HG02623 (cell line): Measurements from ENCODE around the gene SVOPL.
"Not testable (repeated sequence)": the region's sequence is repeated elsewhere in the genome, so short reads cannot be mapped to it uniquely, and the experiment has no call there.

ENCODE experiments used
- ATAC-seq: cut with Tn5 transposase; IDR thresholded peaks from one replicate; pipeline ENCODE4 v1.9.1; 2021; ENCODE audit warnings: moderate library complexity; ENCODE audit not compliant: unreplicated experiment

Gene SVOPL

DNA sequence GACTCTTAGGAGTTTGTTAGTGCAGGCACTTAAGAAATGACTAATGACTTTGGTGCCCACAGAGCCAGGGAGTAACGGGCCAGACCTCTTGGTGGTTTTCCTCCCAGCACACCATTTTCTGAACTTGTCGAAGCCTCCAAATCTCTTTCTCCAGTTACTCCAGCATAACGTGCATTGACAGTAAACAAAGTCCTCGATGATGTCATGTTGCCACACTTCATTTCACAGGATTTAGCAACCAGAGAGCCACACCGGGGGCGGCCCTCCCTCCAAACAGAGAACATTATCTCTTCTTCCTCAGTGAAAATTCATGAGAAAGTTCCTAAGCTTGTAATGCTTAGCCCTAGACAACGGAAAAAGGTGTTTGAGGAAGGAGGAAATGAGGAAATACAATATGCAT lies 4.0 kb upstream of the SVOPL start:
- ATAC-seq: no peak

DNA sequence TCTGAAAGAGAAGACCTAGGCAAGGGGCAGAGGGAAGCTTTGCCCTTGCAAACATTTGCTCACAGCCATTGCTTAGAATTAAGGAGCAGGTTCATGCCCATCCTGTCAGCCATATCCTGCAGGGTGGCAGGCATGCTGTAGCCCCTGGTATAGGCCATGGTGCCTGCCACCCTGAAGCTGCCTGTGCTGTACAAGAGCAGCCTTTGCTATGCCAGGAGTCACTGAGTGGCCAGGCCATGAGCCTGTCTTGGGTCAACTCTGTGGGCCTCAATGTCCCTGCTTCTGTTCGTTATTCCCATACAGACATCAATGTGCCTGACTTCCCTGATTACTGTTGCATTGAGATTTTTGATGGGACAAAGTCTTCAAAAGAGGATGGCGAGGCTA lies 368 bp upstream of the SVOPL start:
- ATAC-seq: no peak

DNA sequence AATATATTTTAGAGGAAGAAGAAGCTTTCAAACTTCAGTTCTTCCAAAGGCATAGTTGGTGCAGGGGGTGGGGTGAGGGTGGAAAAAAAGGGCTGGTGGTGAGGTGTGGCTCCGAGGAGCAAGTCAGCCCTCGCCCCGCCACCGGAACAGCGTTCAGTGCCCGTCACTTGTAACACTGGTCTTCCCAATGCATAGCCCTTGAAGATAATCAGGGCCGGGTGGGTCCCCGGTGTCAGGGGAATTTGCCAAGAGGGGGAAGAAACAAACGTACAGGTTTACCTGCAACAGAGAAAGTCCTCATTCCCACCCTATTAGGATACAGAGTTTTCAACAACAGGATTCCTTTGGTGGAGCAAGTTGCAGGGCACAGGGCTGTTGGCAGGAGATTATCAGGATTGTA lies 1.5 kb downstream of the SVOPL start:
- no peak for ATAC-seq

DNA sequence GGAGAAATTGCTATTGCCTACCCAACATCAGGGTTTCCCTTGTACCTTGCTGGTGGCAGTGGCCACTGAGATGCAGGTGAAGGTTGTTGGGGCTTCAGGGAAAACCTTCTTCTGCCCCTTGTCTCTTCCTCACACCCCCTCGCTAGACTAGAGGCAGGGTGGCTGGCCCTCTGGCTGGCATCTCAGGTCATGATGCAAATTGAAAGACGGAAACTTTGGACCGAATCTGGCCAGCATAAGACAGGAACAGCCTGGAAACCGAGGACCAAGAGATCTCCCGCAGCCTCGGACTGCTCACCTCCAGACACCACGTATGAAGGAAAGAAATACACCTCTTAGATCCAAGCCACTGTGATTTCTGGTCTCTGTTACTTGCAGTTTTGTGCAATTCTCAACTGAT lies 2.9 kb downstream of the SVOPL start:
- ATAC-seq: no peak

DNA sequence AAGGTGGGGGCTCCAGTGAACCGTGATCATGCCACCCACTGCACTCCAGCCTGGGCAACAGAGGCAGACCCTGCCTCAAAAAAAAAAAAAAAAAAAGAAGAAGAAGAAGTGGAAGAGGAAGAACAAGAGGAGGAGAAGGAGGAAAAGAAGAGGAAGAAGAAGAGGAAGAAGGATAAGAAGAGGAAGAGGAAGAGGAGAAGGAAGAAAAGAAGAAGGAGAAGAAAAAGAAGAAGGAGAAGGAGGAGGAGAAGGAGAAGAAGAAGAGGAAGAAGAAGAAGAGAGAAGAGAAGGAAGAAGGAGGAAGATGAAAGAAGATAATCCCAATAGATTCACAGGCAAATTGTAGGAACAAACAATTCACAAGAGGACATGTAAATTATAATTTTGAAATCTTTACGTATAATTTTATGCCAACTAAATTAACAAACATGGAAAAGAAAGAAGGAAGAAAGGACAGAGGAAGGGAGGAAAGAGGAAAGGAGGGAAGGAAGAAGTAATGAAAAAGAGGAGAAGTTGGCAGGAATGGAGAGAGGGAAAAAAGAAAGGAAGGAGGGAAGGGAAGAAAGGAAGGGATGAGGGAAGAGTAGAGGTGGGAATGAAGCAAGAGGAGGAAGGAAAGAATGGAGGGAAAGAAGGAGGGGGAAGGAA lies 3.5 kb downstream of the SVOPL start:
- no peak for ATAC-seq

DNA sequence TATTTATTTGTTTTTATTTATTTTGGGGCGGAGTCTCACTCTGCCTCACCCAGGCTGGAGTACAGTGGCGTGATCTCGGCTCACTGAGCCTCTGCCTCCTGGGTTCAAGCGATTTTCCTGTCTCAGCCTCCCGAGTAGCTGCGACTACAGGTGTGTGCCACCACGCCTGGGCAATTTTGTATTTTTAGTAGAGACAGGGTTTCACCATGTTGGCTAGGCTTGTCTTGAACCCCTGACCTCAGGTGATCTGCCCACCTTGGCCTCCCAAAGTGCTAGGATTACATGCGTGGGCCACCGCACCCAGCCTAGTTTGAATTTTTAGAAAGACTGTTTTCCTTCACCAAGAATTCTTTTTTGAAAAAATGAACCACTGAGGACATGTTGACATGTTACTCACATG lies 5.4 kb downstream of the SVOPL start:
- ATAC-seq: not testable (repeated sequence)

DNA sequence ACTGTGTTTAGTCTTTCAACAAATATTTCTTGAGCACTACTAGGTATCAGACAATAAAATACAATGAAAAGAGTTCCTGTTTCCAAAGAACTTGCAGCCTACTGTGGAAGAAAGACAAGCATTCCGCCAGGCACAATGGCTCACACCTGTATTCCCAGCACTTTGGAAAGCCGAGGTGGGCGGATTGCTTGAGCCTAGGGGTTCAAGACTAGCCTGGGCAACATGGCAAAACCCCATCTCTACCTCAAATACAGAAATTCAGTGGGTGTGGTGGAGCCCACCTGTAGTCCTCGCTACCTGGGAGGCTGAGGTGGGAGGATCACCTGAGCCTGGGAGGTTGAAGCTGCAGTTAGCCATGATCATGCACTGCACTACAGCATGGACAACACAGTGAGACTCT lies 6.1 kb downstream of the SVOPL start:
- ATAC-seq: no peak

DNA sequence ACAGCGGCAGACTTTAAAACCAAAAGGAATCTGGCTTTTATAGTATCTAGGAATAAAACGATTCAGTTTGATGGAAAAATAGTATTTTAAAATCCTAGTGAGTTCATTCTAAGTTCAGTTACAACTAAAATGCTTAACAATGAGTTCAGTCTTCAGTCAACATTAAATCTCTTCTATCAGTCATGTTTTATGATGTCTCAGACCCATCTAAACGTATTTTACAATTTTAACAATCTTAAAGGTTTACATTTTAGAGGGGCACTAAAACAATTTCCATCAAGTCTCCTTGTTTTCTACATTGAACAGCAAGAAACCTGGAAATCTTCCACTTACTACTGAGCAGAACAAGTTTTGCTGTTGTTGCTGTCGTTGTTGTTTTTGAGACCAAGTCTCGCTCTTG lies 10.0 kb downstream of the SVOPL start:
- ATAC-seq: no peak

DNA sequence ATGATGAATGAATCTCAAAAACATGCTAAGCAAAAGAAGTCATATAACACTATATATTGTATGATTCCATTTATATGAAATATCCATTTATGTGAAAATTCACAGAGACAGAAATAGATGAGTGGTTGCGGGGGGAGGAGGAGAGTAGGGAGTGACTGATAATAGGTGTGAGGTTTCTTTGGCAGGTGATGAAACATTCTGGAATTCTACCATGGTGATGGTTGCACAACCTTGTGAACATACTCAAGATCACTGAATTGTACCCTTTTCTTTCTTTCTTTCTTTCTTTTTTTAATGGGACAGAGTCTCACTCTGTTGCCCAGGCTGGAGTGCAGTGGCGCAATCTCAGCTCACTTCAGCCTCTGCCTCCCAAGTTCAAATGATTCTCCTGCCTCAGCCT lies 10.7 kb downstream of the SVOPL start:
- no peak for ATAC-seq

DNA sequence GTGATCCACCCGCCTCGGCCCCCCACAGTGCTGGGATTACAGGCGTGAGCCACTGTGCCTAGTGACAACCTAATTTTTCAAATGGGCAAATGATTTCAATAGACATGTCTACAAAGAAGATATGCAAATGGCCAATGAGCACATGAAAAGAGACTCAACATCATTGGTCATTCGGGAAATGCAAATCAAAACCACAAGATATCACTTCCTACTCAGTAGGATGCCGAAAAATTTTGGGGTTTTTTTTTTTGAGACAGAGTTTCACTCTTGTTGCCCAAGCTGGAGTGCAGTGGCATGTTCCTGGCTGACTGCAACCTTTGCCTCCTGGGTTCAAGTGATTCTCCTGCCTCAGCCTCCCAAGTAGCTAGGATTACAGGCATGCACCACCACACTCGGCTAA lies 13.1 kb downstream of the SVOPL start:
- not testable (repeated sequence) for ATAC-seq

DNA sequence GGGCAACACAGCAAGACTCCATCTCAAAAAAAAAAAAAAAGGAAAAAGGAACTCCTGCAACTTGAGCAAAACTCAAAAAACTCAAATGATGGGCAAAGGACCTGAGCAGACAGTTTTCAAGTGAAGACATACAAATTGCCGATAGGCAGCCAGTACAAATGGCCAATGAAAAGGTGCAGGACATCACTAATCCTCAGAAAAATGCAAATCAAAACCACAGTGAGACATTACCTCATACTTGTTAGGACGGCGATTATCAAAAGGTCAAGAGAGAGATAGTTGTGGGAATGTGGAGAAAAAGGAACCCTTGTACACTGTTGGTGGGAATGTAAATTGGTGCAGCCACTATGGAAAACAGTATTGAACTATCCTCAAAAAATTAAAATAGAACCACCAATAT lies 16.8 kb downstream of the SVOPL start:
- ATAC-seq: no peak

DNA sequence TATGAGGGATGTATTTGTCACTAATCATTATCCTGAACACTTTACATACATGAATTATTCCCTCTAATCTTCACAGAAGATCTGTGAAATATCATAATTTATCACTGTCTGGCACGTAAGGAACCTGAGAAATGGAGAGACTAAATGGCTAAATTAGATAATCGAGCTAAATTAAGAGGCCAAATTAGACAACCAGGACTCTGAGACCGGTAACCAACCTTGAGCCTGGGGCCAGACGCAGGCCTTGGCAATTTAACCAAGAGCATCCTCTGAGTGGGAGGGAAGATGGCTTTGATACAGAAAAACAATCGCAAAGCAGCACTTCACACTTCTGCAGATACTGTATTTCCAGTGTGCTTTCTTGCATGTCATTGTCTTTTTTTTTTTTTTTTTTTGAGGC lies 21.4 kb downstream of the SVOPL start:
- no peak for ATAC-seq

DNA sequence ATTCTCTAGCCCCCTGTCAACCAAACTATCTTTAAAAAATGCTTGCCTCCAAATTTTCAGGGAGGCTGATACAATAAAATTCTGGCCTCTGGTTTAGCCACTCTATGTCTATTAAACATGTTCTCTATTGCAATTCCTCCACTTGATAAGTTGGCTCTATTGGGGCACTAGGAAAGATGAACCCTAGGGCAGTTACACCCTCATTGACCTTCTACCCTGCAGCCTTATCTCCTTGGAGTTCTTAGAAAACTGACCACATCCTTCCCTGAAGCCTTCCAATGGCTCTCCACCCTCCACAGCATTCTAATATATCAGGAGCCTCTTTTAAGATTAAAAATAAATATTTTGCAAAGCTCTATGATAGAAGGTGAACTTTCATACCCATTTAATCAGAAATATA lies 30.6 kb downstream of the SVOPL start:
- ATAC-seq: no peak

DNA sequence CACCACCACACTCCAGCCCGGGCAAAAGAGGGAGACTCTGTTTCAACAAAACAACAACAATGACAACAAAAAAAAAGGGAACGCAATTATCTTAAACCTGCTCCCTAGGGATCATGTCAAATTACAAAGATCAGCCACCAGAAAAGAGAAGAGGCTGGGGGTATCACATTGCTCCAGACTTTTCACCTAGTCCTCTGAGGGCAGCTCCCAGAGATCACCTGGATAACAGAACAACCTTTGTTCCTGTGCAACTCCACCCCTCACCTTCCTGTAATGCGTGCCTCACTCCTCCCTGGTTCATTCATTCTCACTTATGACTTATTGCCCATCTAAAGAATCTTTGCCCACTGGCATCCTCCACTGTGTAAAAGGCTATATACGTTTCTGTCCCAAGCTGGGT lies 31.8 kb downstream of the SVOPL start:
- no peak for ATAC-seq

DNA sequence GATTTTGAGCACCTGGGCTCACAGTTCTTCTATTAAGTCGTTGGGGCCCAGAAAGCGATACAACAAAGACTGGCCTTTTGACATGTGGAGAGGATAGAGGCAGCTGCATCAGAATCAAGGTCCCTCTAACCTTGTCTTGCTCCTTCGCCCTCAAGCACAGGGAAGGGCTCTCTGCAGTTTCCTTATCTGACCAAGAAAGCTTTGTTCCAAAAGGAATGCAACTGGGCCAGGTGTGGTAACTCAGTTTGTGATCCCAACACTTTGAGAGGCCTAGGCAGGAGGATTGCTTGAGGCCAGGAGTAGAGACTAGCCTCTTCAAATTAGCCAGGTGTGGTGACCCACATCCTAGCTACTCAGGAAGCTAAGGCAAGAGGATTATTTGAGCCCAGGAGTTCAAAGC lies 32.2 kb downstream of the SVOPL start:
- no peak for ATAC-seq

DNA sequence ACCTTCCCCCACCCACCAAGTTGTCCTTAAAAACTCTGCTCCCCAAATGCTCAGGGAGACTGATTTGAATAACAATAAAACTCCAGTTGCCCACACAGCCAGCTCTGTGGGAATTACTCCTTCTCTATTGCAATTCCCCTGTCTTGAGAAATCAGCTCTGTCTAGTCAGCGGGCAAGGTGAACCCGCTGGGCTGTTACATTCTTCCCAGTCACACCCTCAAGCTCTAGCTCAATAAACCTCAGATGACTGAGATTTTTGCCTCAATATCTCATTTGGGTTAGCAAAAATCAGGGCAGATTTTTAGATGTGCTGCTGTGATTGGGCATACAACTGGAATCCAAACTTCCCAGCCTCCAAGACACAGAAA lies 32.9 kb downstream of the SVOPL start:
- ATAC-seq: no peak

DNA sequence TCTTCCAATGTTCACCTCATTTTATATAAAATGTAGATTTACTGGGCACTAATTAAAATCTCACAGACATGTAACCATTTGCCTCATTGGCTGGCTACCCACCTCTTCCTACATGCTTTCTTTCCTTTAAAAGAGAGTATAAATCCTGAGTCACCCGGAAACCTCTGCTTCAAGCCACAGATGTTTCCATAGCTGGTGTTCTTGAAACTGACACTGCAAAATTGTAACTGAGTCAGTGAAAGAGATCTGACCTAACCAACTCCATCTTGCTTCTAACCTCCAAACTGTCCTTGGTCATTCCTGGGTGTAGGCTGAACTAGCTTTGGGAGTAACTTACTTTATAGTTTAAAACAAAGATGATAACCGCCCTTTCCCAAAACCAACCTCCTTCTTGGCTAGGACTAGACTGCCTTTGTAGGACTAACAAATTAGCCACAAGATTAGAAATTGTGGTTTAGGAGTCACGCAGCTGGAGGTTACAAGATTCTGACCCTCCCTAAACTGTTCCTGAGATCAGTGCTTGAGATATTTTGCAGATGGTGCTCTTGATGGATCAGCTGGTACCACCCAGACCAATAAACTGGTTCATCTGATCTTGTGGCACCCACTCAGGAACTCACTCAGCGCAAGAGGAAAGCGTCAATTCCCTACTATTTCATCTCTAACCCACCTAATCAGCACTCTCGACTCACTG lies 33.5 kb downstream of the SVOPL start:
- ATAC-seq: no peak

DNA sequence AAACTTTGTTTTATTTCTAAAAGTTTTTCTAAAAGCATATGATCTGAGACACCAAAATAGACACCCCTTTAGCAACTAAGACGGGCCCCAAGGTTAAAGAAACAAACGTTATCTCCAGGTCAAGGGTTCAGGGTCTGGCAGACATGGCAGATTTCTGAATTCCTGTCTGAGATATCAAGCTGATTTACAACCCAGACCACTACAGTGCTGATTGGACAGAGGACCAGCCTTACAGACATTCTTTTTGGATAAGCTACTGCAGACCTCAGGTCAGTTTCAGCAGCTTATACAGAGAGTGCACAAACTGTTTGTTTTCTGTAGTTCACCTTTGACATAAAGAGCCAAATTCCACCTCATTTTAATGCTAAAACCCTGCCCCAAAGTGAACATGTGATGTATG lies 34.8 kb downstream of the SVOPL start:
- no peak for ATAC-seq

DNA sequence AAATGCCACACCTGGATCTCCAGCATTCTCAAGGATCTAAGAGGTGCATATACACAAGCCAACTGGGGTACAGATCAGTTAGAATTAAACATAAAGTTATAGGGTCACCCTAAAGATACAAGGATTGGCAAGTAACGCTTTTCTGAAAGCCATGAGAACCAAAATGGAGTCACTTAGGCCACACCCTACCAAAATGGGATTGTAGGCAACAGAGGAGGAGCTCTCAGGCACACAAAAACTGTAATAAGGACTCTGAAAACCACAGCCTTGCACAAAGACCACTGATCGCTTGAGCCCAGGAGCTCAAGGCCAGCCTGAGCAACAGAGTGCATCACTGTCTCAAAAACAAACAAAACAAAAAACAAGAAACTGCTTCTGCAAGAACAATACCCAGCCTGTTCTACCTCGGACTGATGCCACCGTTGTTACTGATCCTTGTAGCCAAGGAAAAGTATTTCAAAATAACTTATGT lies 35.5 kb downstream of the SVOPL start:
- no peak for ATAC-seq

DNA sequence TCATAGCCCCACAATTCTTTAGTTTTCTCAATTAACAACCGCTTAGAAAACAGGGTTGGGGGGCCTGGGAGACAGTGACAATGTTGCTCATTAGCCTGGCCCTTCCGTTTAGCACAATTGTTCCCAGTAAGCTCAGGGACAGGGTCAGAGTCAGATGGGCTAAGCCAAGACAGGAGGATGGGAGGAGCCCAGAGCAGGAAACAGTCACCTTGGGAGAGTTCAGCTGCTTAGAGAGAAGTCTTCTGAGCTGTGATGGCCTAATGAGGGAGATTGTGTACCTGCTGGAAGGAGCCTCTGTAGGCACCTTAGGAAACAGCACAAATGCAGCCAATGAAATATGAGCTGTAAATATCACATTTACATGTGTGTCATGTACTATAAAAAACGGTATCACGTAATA lies 35.9 kb downstream of the SVOPL start:
- no peak for ATAC-seq

DNA sequence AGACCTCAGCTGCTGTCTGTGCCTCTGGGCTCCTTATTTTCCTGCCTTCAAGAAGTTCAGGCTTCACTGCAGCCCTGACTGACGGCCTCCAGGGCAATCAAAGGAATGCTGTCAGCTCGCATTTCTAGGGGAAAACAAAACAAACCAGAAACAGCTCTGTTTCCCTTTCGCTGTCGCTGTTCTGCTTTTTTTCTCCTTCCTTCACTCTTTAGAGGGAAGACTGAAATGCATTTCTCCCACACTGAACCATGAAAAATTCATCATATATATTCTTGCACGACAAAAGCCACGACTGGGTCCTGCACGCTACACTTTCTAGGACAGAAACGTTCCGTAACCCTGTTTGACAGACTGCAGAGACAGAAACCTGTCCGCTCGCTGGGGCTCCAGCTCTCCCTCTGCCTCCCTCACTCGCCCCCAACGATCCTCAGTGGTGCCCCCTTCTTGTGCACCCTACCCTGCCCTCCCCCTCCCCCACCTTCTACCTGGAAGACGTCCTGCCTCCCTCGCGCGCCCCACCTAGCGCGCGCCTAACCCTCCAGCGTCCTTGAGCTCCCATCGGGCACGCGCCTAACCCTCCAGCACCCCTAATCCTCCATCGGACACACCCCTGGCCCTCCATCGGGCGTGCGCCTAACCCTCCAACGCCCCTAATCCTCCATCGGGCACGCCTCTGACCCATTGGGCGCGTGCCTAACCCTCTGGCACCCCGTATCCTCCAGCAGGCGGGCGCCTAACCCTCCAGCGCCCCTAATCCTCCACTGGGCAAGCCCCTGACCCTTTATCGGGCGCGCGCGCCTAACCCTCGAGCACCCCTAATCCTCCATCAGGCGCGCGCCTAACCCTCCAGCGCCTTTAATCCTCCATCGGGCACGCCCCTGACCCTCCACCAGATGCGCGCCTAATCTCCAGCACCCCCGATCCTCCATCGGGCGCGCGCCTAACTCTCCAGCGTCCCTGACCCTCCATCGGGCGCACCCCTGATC lies 37.1 kb downstream of the SVOPL start:
- no peak for ATAC-seq

DNA sequence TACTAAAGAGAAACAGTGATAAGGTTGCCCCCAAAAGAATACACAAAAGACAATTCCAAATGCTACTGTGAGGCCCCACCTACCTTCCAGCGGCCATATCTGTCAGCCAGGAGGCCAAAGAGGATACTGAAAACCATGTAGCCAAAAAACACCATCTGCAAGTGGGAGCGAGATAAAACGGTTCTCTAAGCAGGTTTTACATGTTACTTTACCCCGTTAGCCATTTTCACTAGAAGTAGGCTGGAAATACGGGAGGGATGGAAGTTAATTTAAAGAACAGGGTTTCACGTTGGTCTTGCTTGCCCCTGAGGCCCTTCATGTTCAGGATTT lies 38.2 kb downstream of the SVOPL start:
- no peak for ATAC-seq
